Activated CD8-positive, alpha-beta memory T cell treated with anti-CD3 and anti-CD28 coated beads, Interleukin-2, amount 50 U/mL, for 24 hours (primary cell): ENCODE data around the gene ADARB2.

ENCODE experiments used
- DNase-seq: peaks from one replicate; pipeline ENCODE4 v3.0.0-alpha.2; 2020; ENCODE audit errors: extremely low read depth

ADARB2 gene

GRCh38 chr10:1686491-1686749 is 50.9 kb downstream of the ADARB2 start:
- DNase-seq = no peak

GRCh38 chr10:1685699-1686490 is 51.4 kb downstream of the ADARB2 start:
- no peak for DNase-seq

- DNase-seq = no peak
Observed at GRCh38 chr10:1684991-1685390, 52.3 kb downstream of the ADARB2 start.

GRCh38 chr10:1683649-1684048 is 53.7 kb downstream of the ADARB2 start:
- DNase-seq = no peak

- DNase-seq = no peak
Observed at GRCh38 chr10:1679821-1680650, 57.3 kb downstream of the ADARB2 start.

GRCh38 chr10:1678084-1678483 is 59.2 kb downstream of the ADARB2 start:
- DNase-seq = no peak

- DNase-seq = no peak
Observed at GRCh38 chr10:1677307-1677939, 59.9 kb downstream of the ADARB2 start.

GRCh38 chr10:1674501-1674900 is 62.8 kb downstream of the ADARB2 start:
- DNase-seq = no peak

GRCh38 chr10:1673568-1674345 is 63.6 kb downstream of the ADARB2 start:
- no peak for DNase-seq

- no peak for DNase-seq
Observed at GRCh38 chr10:1672001-1672781, 65.1 kb downstream of the ADARB2 start.

GRCh38 chr10:1671366-1672000 is 65.8 kb downstream of the ADARB2 start:
- no peak for DNase-seq

- DNase-seq = no peak
Observed at GRCh38 chr10:1670541-1671365, 66.6 kb downstream of the ADARB2 start.

GRCh38 chr10:1669433-1669832 is 67.9 kb downstream of the ADARB2 start:
- no peak for DNase-seq

GRCh38 chr10:1668399-1668798 is 68.9 kb downstream of the ADARB2 start:
- no peak for DNase-seq

- no peak for DNase-seq
Observed at GRCh38 chr10:1667392-1667791, 69.9 kb downstream of the ADARB2 start.

GRCh38 chr10:1666147-1666546 is 71.2 kb downstream of the ADARB2 start:
- DNase-seq = no peak

GRCh38 chr10:1665681-1666080 is 71.6 kb downstream of the ADARB2 start:
- no peak for DNase-seq

- DNase-seq = no peak
Observed at GRCh38 chr10:1665021-1665661, 72.2 kb downstream of the ADARB2 start.

GRCh38 chr10:1664333-1664964 is 72.9 kb downstream of the ADARB2 start:
- DNase-seq = no peak
